Lower leg skin (tissue), 3 donors: ENCODE data around the gene ELL.

ENCODE experiments used
- POLR2A ChIP-seq, 2 donors: fragments of 450-650 bp; IDR thresholded peaks; one replicate each; pipeline ENCODE4 v1.6.1; 2016 to 2017; ENCODE audit warnings: antibody characterized with exemption in 2 of 2, mild to moderate bottlenecking in 1 of 2, moderate library complexity in 1 of 2
- TF ChIP-seq, protein P1 (sequence below), 3 donors: fragments of 450-650 bp; IDR thresholded peaks; one replicate each; pipeline ENCODE4 v1.5.1; 2016; ENCODE audit warnings: antibody characterized with exemption in 3 of 3, mild to moderate bottlenecking in 3 of 3, moderate library complexity in 2 of 3

DNA sequence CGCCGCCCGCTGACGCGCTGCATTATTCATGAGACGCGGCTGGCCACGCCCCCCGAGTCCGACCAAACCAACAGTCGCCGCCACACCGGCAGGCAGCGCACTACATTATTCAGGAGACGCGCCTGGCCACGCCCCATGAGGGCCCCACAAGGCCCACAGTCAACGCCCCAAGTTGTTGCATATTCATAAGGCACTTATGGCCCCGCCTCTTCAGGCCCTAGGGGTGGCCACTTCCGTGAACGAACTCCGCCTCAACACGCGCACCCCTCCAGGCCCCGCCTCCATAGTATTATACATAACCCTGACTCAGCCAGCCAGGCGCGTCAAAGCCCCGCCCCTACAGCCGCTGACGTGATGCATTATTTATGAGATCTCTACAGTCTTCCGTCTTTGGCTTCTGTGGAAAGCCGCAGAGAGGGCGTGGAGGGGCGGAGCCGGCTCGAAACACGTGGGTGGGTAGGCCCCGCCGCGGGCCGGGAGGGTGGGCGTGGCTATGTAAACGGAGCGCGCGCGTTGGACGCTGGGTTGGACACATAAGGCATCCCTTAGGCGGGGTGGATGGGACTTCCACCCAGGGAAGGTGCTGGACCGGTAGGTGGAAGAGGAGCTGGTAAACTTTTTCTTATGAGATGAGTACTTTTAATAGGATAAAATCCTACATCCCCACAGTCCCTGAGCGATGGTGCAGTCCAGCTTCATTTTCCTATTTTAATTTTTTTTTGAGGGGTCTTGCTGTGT, 423 bp upstream of the ELL start:
- TF ChIP-seq, protein P1, sequence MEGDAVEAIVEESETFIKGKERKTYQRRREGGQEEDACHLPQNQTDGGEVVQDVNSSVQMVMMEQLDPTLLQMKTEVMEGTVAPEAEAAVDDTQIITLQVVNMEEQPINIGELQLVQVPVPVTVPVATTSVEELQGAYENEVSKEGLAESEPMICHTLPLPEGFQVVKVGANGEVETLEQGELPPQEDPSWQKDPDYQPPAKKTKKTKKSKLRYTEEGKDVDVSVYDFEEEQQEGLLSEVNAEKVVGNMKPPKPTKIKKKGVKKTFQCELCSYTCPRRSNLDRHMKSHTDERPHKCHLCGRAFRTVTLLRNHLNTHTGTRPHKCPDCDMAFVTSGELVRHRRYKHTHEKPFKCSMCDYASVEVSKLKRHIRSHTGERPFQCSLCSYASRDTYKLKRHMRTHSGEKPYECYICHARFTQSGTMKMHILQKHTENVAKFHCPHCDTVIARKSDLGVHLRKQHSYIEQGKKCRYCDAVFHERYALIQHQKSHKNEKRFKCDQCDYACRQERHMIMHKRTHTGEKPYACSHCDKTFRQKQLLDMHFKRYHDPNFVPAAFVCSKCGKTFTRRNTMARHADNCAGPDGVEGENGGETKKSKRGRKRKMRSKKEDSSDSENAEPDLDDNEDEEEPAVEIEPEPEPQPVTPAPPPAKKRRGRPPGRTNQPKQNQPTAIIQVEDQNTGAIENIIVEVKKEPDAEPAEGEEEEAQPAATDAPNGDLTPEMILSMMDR (IDR thresholded peaks at IDR 0.05) = no peak
- TF ChIP-seq POLR2A (IDR thresholded peaks at IDR 0.05) = no peak
